GM12865 (cell line): ENCODE results near the gene CEP76.
A peak's percentile ranks its signal among the peaks of the same experiment; 100 is the strongest.

ENCODE experiments used
- DNase-seq: peaks from one replicate; pipeline ENCODE4 v3.0.0; 2010; ENCODE audit warnings: low read depth
- H3K4me3 ChIP-seq: 2 replicates; pipeline ENCODE4 v1.5.1; 2011; ENCODE audit warnings: mild to moderate bottlenecking, low read depth, low read length, control low read depth
- TF ChIP-seq, protein P1 (sequence below): IDR thresholded peaks from 2 replicates; pipeline ENCODE4 v1.5.1; 2011; ENCODE audit warnings: low read length, control low read depth, low read depth, inconsistent platforms; ENCODE audit not compliant: insufficient read depth; ENCODE audit errors: missing control alignments

CEP76 gene

DNA sequence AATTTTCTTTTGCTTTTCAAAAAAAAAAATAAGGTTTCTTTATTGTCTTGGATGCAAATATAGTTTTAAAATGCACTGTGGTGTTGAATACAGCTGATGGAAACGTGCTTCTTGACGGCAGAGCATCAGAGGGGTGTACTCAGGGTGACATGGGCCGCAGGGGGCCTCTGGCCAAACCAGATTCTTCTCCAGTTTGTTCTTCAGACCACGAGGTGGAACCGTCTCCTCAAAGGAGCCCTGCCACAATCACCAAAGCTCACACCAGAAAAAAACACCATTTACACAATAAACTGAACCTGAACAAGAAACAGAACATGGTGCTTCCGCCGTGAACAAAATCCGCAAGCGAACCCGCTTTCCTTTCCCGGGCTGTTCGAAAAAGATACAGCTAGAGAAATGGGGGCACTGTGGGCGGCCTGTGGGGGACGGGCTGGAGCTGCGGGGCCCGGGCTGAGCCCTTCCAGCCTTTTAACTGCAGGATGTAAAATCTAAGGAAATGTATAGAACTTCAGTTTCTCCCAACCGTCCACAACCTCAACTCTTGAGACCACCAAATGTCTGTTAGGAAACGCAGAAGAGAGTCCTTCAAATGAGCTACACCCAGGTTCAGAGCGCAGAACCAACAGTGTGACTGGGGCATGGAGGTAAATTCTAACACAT is 34.9 kb upstream of the CEP76 start:
- TF ChIP-seq, protein P1, sequence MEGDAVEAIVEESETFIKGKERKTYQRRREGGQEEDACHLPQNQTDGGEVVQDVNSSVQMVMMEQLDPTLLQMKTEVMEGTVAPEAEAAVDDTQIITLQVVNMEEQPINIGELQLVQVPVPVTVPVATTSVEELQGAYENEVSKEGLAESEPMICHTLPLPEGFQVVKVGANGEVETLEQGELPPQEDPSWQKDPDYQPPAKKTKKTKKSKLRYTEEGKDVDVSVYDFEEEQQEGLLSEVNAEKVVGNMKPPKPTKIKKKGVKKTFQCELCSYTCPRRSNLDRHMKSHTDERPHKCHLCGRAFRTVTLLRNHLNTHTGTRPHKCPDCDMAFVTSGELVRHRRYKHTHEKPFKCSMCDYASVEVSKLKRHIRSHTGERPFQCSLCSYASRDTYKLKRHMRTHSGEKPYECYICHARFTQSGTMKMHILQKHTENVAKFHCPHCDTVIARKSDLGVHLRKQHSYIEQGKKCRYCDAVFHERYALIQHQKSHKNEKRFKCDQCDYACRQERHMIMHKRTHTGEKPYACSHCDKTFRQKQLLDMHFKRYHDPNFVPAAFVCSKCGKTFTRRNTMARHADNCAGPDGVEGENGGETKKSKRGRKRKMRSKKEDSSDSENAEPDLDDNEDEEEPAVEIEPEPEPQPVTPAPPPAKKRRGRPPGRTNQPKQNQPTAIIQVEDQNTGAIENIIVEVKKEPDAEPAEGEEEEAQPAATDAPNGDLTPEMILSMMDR = no peak
- no peak for DNase-seq
- H3K4me3 ChIP-seq = no peak overlapping the region

DNA sequence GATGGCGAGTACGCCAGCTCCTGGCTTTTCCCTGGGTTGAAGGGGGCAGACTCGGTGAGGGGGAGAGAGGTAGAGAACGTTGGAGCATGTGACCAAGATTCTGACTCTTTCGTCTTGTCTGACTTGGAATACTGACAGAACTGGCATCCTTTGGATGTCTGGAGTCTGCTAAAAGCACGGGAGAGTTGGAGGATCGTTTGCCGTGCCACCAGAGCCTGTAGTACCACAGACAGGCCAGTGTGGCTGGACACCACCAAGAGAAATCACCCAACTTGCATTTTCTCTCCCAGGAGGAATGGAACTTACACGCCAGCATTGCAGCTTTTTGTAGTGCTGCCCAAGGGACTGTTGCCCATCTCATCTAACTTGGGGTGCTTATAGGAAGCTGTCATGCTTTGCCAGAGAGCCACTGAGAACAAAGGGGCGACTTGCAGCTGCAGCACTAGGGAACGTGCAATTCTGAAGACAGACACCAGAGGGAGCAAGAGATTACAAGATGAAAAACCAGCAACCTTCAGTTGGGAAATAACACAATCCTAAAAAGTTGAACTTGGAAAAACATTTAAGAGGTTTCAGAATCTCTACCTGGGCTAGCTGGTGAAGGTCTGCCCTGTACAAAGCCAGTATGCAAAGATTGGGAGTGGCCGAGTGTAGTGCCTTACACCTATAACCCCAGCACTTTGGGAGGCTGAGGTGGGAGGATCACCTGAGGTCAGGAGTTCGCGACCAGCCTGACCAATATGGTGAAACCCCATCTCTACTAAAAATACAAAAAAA is 24.4 kb upstream of the CEP76 start:
- DNase-seq = peak; percentile 79
- TF ChIP-seq, protein P1 = peak; percentile 78
- no peak overlapping the region for H3K4me3 ChIP-seq

DNA sequence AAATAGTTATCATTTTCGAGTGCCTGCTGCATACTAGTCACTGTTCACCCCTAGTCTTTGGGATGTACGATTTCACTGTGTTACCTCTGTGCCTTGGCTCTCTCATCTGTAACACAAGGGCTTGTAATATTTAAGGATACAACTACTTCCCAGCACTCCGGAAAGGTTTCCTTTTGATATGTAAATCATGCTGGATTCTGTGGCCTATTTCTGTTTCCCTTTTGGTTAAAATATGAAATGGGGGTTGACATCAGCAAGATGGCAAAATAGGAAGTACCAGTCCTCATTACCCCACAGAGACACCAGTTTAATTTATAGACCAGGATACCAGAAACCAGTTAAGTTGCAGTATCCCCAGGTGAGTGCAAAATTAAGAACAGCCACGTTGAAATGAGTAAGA is 23.8 kb upstream of the CEP76 start:
- TF ChIP-seq, protein P1 = no peak
- H3K4me3 ChIP-seq = no peak overlapping the region
- DNase-seq = no peak

DNA sequence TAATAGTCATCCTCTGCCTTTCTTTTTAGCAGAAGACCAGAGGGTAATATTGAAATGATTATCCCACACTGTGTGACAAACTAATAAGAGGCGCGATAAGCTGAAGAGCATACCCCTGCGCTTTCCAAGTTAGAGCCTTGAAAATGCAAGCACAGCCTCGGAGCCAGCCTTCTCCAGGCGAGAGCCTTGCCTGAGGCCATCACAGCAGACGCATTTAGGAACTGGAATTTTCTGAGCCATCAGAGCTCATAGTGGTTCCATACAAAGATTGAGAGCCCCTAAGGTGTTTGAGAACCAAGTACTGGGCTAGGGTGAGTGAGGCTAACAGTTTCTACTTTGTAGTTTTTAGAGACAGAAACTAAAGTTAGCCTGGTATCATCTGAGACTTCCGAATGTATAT is 20.2 kb upstream of the CEP76 start:
- TF ChIP-seq, protein P1 = no peak
- no peak overlapping the region for H3K4me3 ChIP-seq
- DNase-seq = no peak

DNA sequence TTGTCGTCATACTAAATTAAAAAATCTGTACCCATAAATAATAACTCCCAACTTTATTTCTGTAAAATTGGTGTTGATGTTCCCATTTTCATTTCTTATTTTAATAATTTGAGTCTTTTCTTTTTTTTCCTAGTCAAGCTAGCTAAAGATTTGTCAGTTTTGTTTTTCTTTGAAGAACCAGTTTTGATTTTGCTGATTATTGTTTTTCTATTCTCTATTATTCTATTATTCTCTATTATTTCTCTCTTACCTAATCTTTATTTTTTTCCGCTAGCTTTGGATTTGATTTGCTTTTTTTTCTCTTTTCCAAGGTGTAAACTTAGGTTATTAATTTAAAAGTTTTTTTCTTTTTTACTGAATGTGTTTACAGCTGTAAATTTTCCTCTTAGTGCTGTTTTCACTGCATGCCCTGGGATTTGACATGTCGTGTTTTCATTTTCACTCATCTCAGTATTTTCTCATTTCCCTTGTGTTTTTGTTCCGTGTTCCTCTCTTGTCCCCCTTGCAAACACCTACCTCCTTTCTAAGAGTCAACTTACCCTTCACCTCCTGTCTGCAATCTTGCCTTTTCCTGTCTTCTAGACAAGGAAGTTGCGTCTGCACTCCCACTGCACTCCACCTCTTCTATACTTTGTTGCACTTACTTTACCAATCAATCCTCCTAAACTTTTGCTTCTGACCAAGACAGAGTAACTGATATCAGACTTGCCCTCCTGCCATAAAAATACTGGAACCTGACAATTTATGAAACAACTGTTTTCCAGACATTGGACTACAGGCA is 19.2 kb upstream of the CEP76 start:
- TF ChIP-seq, protein P1 = no peak
- DNase-seq = no peak
- H3K4me3 ChIP-seq = no peak overlapping the region

DNA sequence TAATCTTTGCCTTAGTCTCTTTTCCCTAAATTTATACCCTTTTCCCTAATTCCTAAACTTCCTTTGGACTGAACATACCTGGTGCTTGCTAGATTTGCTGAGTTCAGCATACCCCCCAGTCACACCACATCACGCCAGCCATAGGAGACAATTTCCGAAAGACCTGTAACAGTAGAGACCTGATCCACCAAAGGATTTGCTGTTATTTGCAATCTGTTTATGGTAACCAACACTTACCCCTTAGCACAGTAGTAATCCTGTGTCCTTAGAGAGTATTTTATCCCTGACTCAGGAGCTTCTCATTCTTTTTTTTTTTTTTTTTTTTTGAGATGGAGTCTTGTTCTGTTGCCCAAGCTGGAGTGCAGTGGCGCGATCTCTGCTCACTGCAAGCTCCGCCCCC is 8.9 kb upstream of the CEP76 start:
- no peak for DNase-seq
- H3K4me3 ChIP-seq = no peak overlapping the region
- TF ChIP-seq, protein P1 = no peak
